COLO668 (cell line): ENCODE results near the gene MFSD11.
"Not testable (repeated sequence)": the region's sequence is repeated elsewhere in the genome, so short reads cannot be mapped to it uniquely, and the experiment has no call there.

ENCODE experiments used
- DNase-seq: peaks from one replicate; lab custom pipeline; 2025; ENCODE audit not compliant: unreplicated experiment; lab: John Stamatoyannopoulos, UW

MFSD11 gene

DNA sequence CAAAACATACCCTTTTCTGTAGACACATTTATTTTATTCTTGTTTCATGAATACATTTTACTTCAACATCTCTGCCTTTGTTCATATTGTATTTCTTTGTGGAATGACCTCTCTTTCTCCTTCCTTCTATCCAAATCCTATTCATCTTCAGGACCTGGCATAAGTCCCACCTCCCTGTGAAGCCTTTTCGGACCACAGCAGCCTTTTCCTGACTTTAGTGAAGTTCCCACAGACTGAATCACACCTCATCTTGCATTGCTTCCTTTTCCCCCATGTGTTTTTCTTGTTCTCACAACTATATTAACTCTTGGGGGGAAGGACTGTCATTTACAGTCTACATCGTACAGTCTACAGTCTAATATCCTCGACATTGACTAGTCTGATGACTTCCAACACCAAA, 58.2 kb downstream of the MFSD11 start:
- DNase-seq, result no peak

DNA sequence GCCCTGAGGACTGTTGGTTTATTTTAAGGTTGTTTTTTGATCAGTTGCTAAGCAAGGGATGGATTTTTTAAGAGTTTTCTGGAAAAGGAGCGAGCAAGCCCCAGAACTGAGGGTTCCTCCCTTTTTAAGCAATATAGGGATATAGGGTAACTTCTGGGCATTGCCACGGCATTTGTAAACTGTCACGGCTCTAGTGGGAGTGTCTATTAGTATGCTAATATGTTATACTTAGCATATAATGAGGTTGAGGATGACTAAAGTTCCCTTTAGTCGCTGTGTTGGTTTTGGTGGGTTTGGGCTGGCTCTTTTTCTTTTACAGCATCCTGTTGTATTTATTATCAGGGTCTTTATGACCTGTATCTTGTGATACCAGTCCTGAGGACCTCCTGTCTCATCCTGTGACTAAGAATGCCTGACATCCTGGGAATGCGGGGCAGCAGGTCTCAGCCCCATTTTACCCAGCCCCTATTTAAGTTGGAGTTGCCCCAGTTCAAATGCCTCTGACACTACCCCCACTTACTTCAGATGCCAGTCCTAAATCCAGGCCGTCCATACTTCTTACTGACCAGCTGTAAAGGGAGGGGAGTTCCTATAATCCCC, 59.4 kb downstream of the MFSD11 start:
- DNase-seq, result no peak

DNA sequence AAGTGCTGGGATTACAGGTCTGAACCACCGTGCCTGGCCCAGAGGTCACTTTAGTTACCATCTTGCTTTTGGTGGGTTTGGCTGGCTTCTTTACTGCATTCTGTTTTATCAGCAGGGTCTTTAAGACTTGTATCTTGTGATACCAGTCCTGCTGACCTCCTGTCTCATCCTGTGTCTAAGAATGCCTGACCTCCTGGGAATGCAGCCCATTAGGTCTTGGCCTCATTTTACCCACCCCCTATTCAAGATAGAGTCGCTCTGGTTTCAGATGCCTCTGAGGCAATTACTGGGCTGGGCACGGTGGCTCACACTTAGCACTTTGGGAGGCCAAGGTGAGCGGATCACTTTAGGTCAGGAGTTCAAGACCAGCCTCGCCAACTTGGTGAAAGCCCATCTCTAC, 63.8 kb downstream of the MFSD11 start:
- no peak for DNase-seq

DNA sequence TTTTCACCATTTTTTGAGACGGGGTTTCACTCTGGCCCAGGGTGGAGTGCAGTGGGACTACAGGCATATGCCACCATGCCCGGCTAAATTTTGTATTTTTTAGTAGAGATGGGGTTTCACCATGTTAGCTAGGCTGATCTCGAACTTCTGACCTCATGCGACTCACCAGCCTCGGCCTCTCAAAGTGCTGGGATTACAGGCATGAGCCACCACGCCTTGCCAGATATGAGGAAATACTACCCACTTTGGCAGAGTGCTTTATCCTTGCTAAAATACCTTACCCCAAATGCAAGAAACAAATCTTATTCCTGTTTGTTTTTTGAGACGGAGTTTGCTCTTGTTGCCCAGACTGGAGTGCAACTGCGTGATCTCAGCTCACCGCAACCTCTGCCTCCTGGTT, 67.4 kb downstream of the MFSD11 start:
- no peak for DNase-seq

DNA sequence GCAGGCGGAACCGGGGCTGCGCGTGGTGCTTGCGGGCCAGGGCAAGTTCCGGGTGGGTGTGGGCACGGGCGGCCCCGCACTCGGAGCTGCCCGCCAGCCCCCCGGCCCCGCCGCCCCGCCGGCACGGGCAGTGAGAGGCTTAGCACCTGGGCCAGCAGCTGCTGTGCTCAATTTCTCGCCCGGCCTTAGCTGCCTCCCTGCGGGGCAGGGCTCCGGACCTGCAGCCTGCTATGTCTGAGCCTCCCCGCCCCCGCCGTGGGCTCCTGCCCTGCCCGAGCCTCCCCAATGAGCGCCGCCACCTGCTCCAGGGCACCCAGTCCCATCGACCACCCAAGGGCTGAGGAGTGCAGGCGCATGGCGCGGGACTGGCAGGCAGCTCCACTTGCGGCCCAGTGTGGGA, 68.2 kb downstream of the MFSD11 start:
- DNase-seq, result not testable (repeated sequence)

DNA sequence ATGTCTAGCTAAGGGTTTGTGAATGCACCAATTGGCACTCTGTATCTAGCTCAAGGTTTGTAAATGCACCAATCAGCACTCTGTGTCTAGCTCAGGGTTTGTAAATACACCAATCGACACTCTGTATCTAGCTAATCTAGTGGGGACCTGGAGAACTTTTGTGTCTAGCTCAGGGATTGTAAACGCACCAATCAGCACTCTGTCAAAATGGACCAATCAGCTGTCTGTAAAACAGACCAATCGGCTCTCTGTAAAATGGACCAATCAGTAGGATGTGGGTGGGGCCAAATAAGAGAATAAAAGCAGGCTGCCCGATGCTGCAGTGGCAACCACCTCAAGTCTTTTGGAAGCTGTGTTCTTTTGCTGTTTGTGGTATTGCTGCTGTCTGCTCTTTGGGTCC, 68.8 kb downstream of the MFSD11 start:
- DNase-seq, result not testable (repeated sequence)

DNA sequence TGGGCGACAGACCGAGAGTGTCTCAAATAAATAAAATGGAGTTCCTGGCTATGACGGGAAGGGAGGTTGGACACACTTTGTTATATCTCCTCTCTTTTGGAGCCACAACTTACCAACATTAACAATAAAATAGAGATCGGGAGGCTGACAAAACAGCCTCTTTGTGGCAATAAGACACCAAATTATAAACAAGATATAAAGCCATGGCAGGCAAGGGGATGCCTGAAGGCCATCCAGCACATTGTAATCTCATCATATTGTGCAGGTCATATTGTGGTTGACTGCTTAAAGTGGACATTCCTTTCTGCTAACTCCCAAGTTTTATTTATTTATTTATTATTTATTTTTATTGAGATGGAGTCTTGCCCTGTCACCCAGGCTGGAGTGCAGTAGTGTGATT, 70.4 kb downstream of the MFSD11 start:
- no peak for DNase-seq

DNA sequence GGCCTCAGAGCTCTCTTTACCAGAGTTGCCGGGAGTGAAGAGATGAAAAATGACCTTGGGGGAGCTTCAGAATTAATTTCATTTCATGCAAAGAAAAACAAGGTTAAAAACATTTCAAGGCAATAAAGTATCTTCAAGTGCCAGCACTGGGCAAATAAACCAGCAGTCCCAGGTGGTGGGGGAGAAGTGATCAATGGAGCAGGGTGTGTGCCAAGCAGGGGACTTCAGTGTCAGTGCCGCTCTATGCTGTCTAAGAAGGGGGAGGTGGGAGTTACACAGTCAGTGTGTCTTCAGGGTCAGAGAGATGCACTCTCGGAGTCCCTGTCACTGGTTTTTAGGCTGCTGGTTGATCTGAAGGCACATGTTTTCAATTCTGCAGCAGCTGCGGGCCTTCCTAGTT, 73.0 kb downstream of the MFSD11 start:
- DNase-seq, result no peak

DNA sequence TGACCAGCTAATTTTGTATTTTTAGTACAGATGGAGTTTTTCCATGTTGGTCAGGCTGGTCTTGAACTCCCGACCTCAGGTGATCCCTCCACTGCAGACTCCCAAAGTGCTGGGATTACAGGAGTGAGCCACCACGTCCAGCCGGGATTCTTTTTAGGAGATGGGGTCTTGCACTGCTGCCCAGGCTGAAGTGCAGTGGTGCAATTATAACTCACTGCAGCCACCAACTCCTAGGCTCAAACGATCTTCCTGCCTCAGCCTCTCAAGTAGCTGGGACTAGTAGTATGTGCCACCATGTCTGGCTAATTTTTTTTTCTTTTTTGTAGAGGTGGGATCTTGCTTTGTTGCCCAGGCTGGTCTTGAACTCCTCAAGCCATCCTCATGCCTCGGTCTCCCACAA, 73.9 kb downstream of the MFSD11 start:
- no peak for DNase-seq

DNA sequence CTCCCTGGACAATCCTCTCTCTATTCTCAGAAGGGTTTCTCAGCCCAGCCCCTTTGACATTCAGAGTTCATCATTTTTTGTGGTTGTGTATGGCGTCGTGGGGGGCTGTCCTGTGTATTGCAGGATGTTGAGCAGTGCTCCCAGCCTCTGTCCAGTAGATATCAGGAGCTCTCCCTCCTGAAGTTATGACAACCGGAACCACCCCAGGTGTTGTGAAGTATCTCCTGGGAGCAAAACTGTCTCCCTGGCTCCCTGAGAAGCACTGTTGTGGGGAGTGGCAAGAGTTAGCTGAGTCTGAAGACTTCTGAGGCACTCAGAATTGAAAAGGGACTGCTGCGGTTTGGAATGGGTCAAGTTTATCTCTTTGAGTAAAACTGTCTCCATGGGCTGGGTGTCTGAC, 74.3 kb downstream of the MFSD11 start:
- no peak for DNase-seq

DNA sequence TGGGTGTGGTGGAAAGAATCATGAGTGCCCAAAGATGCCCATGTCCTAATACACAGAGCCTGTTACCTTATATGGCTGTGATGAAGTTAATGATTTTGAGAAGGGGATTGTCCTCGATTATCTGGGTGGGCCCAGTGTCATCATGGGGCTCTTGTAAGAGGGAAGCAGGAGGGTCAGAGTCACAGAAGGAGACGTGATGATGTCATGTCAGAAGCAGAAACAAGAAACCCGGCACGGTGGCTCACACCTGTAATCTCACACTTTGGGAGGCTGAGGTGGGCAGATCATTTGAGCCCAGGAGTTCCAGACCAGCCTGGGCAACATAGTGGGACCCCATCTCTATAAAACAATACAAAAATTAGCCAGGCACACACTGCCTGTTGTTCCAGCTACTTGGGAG, 75.0 kb downstream of the MFSD11 start:
- no peak for DNase-seq

DNA sequence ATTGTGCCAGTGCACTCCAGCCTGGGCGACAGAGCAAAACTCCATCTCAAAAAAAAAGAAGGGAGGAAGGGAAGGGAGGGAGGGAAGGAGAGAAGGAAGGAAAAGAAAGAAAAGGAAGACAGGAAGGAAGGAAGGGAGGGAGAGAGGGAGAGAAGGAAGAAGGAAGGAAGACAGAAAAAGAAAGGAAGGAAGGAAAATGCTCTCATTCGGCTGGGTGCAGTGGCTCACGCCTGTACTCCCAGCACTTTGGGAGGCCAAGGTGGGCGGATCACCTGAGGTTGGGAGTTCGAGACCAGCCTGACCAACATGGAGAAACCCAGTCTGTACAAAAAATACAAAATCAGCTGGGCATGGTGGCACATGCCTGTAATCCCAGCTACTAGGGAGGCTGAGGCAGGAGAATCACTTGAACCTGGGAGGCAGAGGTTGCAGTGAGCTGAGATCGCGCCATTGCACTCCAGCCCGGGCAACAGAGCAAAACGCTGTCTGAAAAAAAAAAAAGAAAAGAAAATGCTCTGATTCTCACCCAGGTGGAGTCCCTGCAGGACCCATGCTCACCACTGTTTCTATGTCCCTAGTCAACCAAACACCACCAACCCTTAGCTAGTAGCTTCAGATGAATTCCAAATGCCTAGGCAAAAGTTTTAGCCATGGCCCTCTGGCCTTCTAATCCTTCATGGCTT, 78.1 kb downstream of the MFSD11 start:
- not testable (repeated sequence) for DNase-seq

DNA sequence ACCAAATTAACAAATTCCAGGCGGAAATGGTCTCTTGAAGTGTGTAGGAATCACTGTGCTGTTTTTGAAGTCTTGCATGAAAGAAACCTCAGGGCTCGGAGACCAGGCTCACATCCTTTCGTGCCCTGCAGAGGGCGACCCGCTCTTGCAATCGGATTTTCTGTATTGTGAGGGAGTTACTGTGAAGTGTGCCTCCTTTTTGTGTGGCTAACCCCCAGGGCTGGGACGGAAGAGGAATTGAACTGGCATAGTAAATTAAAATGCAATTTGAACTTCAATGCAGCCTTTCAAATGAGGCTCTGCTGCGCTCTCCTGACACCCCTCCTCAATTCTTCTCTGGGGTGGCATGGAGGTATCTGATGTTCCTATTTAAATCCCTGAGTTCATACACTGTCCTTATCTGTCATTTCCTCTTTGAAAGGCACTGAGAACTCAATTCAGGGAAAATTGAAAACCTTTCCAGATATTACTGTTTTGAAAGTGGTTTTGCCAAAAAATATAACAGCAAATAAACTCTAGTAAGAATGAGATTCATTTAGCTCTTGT, 78.7 kb downstream of the MFSD11 start:
- DNase-seq, result peak; percentile 42

DNA sequence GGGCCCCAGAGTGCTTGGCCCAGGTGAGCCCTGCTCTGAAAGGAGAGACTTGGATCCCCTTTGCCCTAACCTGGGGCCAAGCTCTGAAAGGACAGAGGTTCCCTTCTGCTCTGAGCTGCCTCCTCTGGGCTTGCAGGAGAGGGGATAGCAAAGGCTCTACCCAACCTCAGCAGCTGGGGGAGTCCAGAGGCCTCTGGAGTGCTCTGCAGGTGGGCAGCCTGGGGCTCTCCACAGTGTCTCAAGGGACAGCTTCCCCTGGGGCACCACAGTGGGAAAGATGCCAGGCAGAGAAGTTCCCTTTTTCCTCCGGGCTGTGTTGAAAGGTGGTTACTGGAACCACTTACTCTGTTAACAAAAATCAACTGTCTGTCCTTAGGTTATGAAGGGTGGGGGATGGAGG, 82.1 kb downstream of the MFSD11 start:
- DNase-seq, result peak; percentile 35

DNA sequence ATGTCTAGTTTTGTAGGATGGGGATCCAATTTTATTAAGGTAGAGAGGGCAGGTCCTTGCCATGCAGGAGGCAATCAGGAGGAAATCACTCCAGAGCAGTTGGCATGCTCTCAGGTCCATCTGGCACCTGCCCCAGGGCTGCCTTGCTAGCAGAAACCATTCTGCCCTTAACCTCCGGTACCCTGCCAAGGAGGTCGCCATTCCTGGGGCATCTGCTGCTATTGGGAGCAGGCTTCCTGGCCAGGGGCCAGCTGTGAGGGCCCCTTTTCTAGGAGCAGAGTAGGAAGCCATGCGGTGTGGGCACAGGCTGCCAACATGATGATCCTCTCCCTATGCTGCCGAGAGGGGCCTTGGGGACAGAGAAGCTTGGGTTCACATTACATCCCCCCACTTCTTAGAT, 82.6 kb downstream of the MFSD11 start:
- peak; percentile 3 for DNase-seq

DNA sequence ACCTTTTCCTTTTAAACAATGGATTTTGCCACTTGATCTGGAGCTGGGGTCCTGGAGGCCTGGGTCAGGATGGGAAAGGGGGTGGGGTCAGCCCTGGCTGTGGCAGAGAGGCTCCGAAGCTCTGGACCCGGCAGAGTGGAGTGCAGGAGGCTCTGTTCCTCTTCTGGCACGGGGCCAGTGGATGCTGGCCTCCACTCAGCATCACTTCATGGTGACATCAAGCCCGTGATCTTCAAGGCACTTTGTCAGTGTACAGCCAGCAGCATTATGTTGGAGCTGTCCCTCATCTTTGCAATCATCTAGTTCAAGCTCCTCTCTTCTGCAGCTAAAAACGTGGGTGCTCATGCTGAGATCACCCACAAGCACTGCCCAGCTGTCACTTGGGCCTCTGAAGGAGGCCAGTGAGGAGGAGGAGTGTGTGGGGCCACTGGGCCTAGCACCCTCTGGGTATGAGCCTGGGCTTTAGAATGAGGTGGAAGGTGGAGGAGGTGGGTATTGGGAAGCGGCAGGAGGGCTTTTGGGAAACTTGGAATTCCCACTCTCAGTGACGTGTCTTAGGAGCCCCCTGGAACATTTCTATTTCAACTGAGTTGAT, 84.4 kb downstream of the MFSD11 start:
- DNase-seq, result no peak

DNA sequence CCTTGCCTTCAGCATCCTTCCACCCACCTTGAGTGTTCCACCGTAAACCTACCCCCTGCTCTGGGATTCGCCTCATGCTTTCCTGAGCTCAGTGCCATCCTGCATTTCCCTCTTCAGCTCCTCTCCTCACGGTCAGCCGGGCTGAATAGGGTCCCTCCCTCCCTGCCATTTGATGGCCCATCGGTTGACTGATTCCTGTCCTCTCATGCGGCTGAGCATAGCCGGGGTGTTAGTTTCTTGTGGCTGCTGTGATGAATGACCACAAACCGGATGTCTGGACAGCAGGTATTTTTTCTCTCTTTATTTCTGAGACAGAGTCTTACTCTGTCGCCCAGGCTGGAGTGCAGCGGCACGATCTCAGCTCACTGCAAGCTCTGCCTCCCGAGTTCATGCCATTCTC, 86.2 kb downstream of the MFSD11 start:
- DNase-seq, result no peak

DNA sequence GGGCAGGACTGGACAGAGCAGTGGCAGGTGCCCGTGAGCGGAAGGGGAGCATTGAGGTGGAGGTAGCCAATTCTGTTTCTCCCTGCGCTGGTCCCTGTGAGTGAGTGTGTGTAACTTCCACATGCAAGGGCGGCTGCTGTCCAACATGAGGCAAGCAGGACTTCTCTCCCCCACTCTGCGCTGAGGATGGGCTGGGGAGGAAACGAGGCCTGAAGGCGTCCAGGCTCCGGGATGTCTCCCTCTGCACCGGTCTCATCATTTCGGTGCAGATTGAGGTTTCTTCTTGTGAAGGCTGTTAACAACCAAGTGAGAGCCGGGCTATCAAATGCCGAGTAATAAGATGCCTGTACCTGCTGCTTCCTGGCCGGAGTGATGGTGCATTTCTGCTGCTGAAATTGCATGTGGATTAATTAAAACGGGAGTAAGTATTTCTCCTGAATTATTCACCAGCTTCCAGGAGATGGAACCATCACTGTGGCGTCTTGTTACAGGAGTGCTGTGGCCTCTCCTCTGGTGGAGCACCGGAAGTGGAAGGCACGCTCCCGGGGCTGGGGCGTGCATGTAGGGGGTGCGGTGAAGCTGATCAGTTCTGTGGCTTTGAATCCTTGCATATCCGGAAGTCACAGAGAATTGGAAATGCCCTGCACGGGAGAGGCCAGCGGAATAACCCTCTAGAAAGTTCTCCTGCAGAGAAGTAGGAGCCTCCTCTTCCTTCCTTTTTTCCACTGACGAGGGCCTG, 88.6 kb downstream of the MFSD11 start:
- DNase-seq, result no peak

DNA sequence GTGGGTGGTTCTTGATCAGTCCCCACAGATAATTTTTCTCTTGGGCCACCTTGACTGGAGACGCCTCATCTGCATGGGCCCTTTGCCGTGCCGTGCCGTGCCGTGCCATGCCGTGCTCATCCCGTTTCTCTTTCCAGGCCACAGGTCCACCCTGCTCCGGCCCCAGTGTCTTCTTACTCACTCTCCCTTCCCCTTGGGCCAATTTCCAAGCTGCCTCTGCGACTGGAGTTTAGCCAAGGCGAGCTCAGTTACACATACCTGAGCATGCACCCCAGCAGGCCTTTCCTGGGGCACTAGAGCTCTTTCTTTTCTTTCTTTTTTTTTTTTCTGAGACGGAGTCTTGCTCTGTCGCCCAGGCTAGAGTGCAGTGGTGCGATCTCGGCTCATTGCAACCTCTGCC, 89.8 kb downstream of the MFSD11 start:
- DNase-seq, result no peak
